ENCODE results near the gene VGLL4.

DNA sequence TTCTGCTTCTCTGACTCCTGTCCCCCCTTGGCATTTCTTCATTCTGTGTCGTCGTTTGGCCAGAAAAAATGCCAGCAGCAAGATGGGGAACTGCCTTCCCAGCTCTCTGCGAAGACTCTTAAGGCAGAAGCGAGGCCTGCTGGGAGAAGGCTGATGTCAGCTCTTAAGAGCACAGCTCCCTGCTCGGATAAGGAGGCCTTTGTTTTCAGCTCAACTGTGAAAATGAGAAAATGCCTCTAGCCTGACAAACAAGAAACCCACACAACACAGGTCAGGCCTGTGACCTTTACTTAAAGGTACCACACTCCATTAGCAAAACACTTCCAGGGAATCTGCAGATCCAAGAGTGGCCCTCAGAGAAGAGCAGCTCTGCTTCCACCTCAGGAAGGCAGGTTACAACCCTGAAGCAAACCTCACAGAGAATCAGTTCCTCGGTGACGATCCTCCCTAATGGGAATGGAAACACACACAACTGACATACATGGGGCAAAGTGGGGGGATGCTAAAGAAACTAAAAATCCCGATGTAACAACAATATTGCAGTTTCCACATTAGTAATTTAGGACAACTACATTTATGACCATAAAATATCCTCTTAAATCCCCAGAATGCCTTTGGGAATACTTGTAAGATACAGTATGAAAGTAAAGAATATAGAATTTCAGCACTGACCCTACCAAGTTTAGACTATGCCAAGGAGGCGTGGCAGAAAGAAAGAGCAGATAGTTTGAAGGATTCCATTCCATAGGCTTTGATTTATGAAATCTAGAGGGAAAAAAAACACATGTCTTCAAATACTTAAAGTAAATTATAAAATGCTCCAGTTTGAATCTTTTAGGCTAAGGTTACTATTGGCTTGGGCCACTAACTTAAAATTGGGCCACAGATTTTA, 52.1 kb downstream of the VGLL4 start:
- TF ChIP-seq, protein P1, sequence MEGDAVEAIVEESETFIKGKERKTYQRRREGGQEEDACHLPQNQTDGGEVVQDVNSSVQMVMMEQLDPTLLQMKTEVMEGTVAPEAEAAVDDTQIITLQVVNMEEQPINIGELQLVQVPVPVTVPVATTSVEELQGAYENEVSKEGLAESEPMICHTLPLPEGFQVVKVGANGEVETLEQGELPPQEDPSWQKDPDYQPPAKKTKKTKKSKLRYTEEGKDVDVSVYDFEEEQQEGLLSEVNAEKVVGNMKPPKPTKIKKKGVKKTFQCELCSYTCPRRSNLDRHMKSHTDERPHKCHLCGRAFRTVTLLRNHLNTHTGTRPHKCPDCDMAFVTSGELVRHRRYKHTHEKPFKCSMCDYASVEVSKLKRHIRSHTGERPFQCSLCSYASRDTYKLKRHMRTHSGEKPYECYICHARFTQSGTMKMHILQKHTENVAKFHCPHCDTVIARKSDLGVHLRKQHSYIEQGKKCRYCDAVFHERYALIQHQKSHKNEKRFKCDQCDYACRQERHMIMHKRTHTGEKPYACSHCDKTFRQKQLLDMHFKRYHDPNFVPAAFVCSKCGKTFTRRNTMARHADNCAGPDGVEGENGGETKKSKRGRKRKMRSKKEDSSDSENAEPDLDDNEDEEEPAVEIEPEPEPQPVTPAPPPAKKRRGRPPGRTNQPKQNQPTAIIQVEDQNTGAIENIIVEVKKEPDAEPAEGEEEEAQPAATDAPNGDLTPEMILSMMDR (IDR thresholded peaks at IDR 0.05), result no peak
- TF ChIP-seq EZH2 (IDR thresholded peaks at IDR 0.05) (no peak), EZH2phosphoT487 (IDR thresholded peaks at IDR 0.05) (no peak)

Data from neural progenitor cell (in vitro differentiated cells).